Fibroblast of peridontal ligament (primary cell): Measurements from ENCODE around the gene SNRPA1.
A peak's percentile ranks its signal among the peaks of the same experiment; 100 is the strongest.
"Not testable (repeated sequence)": the region's sequence is repeated elsewhere in the genome, so short reads cannot be mapped to it uniquely, and the experiment has no call there.

Source experiments
- DNase-seq: peaks from one replicate; pipeline ENCODE4 v3.0.0-alpha.2; 2010; ENCODE audit errors: extremely low read depth

SNRPA1 gene

GRCh38 chr15:101295607-101296161, 636 bp upstream of the SNRPA1 start:
- peak; percentile 28 for DNase-seq

GRCh38 chr15:101293122-101293521, 1.9 kb downstream of the SNRPA1 start:
- no peak for DNase-seq

GRCh38 chr15:101288905-101289513, 6.0 kb downstream of the SNRPA1 start:
- DNase-seq, result peak; percentile 69

GRCh38 chr15:101287342-101287741, 7.7 kb downstream of the SNRPA1 start:
- DNase-seq, result not testable (repeated sequence)

GRCh38 chr15:101286471-101287114, 8.5 kb downstream of the SNRPA1 start:
- DNase-seq, result no peak

- DNase-seq, result no peak
Measured at GRCh38 chr15:101283931-101284330, 11.1 kb downstream of the SNRPA1 start.

GRCh38 chr15:101280007-101280406, 15.0 kb downstream of the SNRPA1 start:
- DNase-seq, result no peak

- DNase-seq, result no peak
Measured at GRCh38 chr15:101277943-101278564, 17.0 kb downstream of the SNRPA1 start.

GRCh38 chr15:101277038-101277822, 17.8 kb downstream of the SNRPA1 start, which contains the start of gene SELENOS:
Gene SELENOS (minus strand): TSS chr15:101277485. CDS start chr15:101277417, 68 bp downstream.
- peak; percentile 76 for DNase-seq

GRCh38 chr15:101276501-101277037, 18.5 kb downstream of the SNRPA1 start:
- peak; percentile 46 for DNase-seq

- no peak for DNase-seq
Measured at GRCh38 chr15:101275018-101275417, 20.0 kb downstream of the SNRPA1 start.

GRCh38 chr15:101273534-101273933, 21.5 kb downstream of the SNRPA1 start:
- no peak for DNase-seq

- DNase-seq, result no peak
Measured at GRCh38 chr15:101272584-101272983, 22.5 kb downstream of the SNRPA1 start.

- no peak for DNase-seq
Measured at GRCh38 chr15:101269479-101270223, 25.4 kb downstream of the SNRPA1 start.

- peak; percentile 96 for DNase-seq
Measured at GRCh38 chr15:101267320-101268104, 27.5 kb downstream of the SNRPA1 start.

- DNase-seq, result no peak
Measured at GRCh38 chr15:101266787-101267186, 28.3 kb downstream of the SNRPA1 start.

GRCh38 chr15:101266034-101266433, 29.0 kb downstream of the SNRPA1 start:
- DNase-seq, result peak; percentile 92

- DNase-seq, result no peak
Measured at GRCh38 chr15:101264911-101265641, 30.0 kb downstream of the SNRPA1 start.

- no peak for DNase-seq
Measured at GRCh38 chr15:101264011-101264410, 31.0 kb downstream of the SNRPA1 start.
